ENCODE data around the gene CTPS2. TPM values are rescaled to one million over a fixed set of nuclear protein-coding genes. Genes with fewer than 3 reads are reported as not detected.

CTPS2 gene
- total and polyA plus RNA-seq, 2 donors (not counting 3 experiments of a cell fraction or from before 2014, with no cell fraction given): 7.4 to 15.7 TPM

GRCh38 chrX:16700734-16701133, 11.7 kb downstream of the CTPS2 start:
- CTCF ChIA-PET: no interaction called here
- no peak overlapping the region for H3K4me3 ChIP-seq (replicated peaks in 1 of 3; ENCODE audit: insufficient read depth in 1 of 3, low read depth in 1 of 3, low read length in 3 of 3)
- H3K27me3 ChIP-seq (ENCODE audit: control insufficient read depth in 2 of 2, insufficient read depth in 2 of 2, low read length in 2 of 2): no peaks in the 10 kb centered on the region
- no peaks in the 10 kb centered on the region for H4K20me1 ChIP-seq (replicated peaks; ENCODE audit: control insufficient read depth, extremely low read depth, insufficient read depth, low read length)
- TF ChIP-seq POLR2A (IDR thresholded peaks at IDR 0.05; ENCODE audit: low read depth, low read length): no peak
- TF ChIP-seq GATA2 (IDR thresholded peaks at IDR 0.05; ENCODE audit: insufficient read depth, insufficient read length, low read depth, low read length): no peak
- TF ChIP-seq MYC (IDR thresholded peaks at IDR 0.05; ENCODE audit: low read depth, low read length): no peak
- TF ChIP-seq POLR2AphosphoS5 (IDR thresholded peaks at IDR 0.05; ENCODE audit: insufficient read depth, low read depth, low read length): no peak
- TF ChIP-seq, protein P1, sequence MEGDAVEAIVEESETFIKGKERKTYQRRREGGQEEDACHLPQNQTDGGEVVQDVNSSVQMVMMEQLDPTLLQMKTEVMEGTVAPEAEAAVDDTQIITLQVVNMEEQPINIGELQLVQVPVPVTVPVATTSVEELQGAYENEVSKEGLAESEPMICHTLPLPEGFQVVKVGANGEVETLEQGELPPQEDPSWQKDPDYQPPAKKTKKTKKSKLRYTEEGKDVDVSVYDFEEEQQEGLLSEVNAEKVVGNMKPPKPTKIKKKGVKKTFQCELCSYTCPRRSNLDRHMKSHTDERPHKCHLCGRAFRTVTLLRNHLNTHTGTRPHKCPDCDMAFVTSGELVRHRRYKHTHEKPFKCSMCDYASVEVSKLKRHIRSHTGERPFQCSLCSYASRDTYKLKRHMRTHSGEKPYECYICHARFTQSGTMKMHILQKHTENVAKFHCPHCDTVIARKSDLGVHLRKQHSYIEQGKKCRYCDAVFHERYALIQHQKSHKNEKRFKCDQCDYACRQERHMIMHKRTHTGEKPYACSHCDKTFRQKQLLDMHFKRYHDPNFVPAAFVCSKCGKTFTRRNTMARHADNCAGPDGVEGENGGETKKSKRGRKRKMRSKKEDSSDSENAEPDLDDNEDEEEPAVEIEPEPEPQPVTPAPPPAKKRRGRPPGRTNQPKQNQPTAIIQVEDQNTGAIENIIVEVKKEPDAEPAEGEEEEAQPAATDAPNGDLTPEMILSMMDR (IDR thresholded peaks at IDR 0.05; ENCODE audit: extremely low read depth in 1 of 2, insufficient read depth in 1 of 2, low read depth in 1 of 2, low read length in 2 of 2): no peak
- TF ChIP-seq, protein P2, sequence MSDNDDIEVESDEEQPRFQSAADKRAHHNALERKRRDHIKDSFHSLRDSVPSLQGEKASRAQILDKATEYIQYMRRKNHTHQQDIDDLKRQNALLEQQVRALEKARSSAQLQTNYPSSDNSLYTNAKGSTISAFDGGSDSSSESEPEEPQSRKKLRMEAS (IDR thresholded peaks at IDR 0.05; ENCODE audit: insufficient read depth, insufficient read length): no peak
- TF ChIP-seq EZH2 (IDR thresholded peaks at IDR 0.05; ENCODE audit: borderline replicate concordance, low read depth, low read length, severe bottlenecking): no peak
- no peak for TF ChIP-seq JUN (IDR thresholded peaks at IDR 0.05; ENCODE audit: borderline replicate concordance, insufficient read depth, insufficient read length, low read depth)
- TF ChIP-seq FOS (IDR thresholded peaks at IDR 0.05; ENCODE audit: borderline replicate concordance, insufficient read depth, low read length): no peak
- no peak for DNase-seq (ENCODE audit: low read depth, low spot score)
- no peaks in the 10 kb centered on the region for H3K79me2 ChIP-seq (ENCODE audit: control insufficient read depth, insufficient read depth, low read length)
- no peaks in the 10 kb centered on the region for H3K9me1 ChIP-seq (replicated peaks; ENCODE audit: control insufficient read depth, extremely low read depth, insufficient read depth, low read length)
- H3K27ac ChIP-seq (ENCODE audit: insufficient read depth, low read depth, low read length): no peak overlapping the region
- intact Hi-C loops (cut with micrococcal nuclease) (no loop called here), dilution Hi-C loops (cut with MboI; ENCODE audit: extremely low pct_ligation_motif_present, low sequenced_read_pairs) (no loop called here)
- H3K9ac ChIP-seq (replicated peaks; ENCODE audit: extremely low read depth, insufficient read depth, low read length): no peak overlapping the region
- H3K4me1 ChIP-seq (ENCODE audit: control insufficient read depth, extremely low read depth, insufficient read depth, low read length): no peaks in the 10 kb centered on the region
- H3K4me2 ChIP-seq (ENCODE audit: insufficient read depth, low read length): no peak overlapping the region
- POLR2A ChIA-PET: no interaction called here
- H3K36me3 ChIP-seq (ENCODE audit: control insufficient read depth in 2 of 2, extremely low read depth in 1 of 2, insufficient read depth in 2 of 2, low read length in 2 of 2): no peaks in the 10 kb centered on the region
- no peaks in the 10 kb centered on the region for H3K9me3 ChIP-seq (replicated peaks; ENCODE audit: control insufficient read depth, insufficient read depth, low read length)
- no TSS peak for BruUV-seq (replicated peaks)
- FAIRE-seq: no peak
- H2AFZ ChIP-seq (ENCODE audit: low read depth, low read length): no peak overlapping the region

All from endothelial cell of umbilical vein (primary cell).